Ovary (tissue), 9 donors: Measurements from ENCODE around the gene ACBD4. TPM values are rescaled to one million over a fixed set of nuclear protein-coding genes. Genes with fewer than 3 reads are reported as not detected.

Experiments used
- DNase-seq, 5 donors: peaks; one replicate each; pipeline ENCODE4 v3.0.0-alpha.2; 2019 to 2020
- H3K27ac ChIP-seq, 2 donors: fragments of 200-600 bp; one replicate each; pipeline versions ENCODE4 v1.5.1 to v1.8.0; 2019 to 2022
- H3K27me3 ChIP-seq: fragments of 200-600 bp; one replicate; pipeline ENCODE4 v1.8.0; 2022
- H3K36me3 ChIP-seq: fragments of 200-600 bp; sonication (generic); one replicate; pipeline ENCODE4 v1.5.1; 2019
- H3K4me1 ChIP-seq: one replicate; pipeline ENCODE4 v1.8.1; 2013; ENCODE audit warnings: mild to moderate bottlenecking, moderate library complexity; ENCODE audit not compliant: insufficient read depth
- H3K4me3 ChIP-seq: fragments of 200-600 bp; sonication (generic); one replicate; pipeline ENCODE4 v1.5.1; 2017
- H3K9me3 ChIP-seq, 2 donors: fragments of 200-600 bp in 1 of 2; sonication (generic) in 1 of 2; one replicate each; pipeline versions ENCODE4 v1.5.1 to v1.8.1; 2013 to 2019; ENCODE audit warnings: mild to moderate bottlenecking in 1 of 2, moderate library complexity in 1 of 2
- EP300 ChIP-seq: sonication (generic); formaldehyde crosslinking; IDR thresholded peaks from one replicate; pipeline ENCODE4 v1.6.1; 2017; ENCODE audit warnings: antibody characterized with exemption
- POLR2A ChIP-seq: fragments of 450-650 bp; IDR thresholded peaks from one replicate; pipeline ENCODE4 v1.6.1; 2017; ENCODE audit warnings: antibody characterized with exemption, mild to moderate bottlenecking, moderate library complexity
- WGBS, 3 donors: extraction: QIAGEN DNeasy Blood & Tissue Kit in 1 of 3; methylation state at CpG; one replicate each; pipeline versions ENCODE4 v1.1.5 to v1.1.7; 2013 to 2017; 5-methylcytosine and 5-hydroxymethylcytosine counted together
- intact Hi-C, 4 donors: fragments of 100-400 bp; cut with DNase I; formaldehyde crosslinking; loops; one replicate each; pipeline versions ENCODE4 v1.11.0 to v1.15.1; 2022 to 2023
- polyA plus RNA-seq, 2 donors: library from polyadenylated mRNA; stranded (reverse); fragments of 200-250 nt in 1 of 2; fragments of 350-450 nt in 1 of 2; fragmentation: Illumina TruSeq in 1 of 2; extraction: RNeasy Lipid Tissue Mini Kit (QIAGEN cat#74804) in 1 of 2; gene quantifications; one replicate each; pipeline ENCODE4 v1.2.3, GENCODE V29; 2013 to 2014
- total RNA-seq, 7 donors: library from RNA; depleted of rRNA in 2 of 7; stranded (reverse); fragments of >200 nt in 2 of 7; fragmentation: NEBNext Ultra II Directional in 3 of 7; extraction: Animal tissue kit (Norgen Biotek cat#: 25700) in 3 of 7; gene quantifications; one replicate each; pipeline versions ENCODE4 v1.1.0 to v1.2.4, GENCODE V29; 2016 to 2023
- TF ChIP-seq, protein P1 (sequence below), 3 donors: fragments of 450-650 bp in 2 of 3; fragments of 200-600 bp in 1 of 3; IDR thresholded peaks; one replicate each; pipeline versions ENCODE4 v1.5.1 to v1.8.0; 2016 to 2022; ENCODE audit warnings: antibody characterized with exemption in 3 of 3, mild to moderate bottlenecking in 1 of 3
- donor health status: DM: no; HTN: no; CAD: no; lungs with moderate emphysema.
- donor health status: DM: no; HTN: no; CAD: no.
- donor health status: Bipolar disorder and iron deficiency.
- donor health status: DM: yes; HTN: yes; CAD: no.
- donor health status: DM: no; HTN: no; CAD: no.
- donor health status: DM: yes; HTN: yes; CAD: no.

The ACBD4 gene
- total and polyA plus RNA-seq, 9 donors, result 11.0 to 24.5 (median 18.5) TPM

DNA sequence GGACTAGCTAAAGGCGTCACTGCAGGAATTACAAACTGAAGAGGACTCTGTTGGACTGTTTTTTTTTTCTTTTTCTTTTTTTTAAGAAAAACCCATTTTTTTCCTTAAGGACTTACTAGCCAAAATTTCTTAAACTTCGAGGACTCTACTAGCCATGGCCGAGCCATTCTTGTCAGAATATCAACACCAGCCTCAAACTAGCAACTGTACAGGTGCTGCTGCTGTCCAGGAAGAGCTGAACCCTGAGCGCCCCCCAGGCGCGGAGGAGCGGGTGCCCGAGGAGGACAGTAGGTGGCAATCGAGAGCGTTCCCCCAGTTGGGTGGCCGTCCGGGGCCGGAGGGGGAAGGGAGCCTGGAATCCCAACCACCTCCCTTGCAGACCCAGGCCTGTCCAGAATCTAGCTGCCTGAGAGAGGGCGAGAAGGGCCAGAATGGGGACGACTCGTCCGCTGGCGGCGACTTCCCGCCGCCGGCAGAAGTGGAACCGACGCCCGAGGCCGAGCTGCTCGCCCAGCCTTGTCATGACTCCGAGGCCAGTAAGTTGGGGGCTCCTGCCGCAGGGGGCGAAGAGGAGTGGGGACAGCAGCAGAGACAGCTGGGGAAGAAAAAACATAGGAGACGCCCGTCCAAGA lies 13.7 kb downstream of the ACBD4 start:
- H3K36me3 ChIP-seq, result no peaks in the 10 kb centered on the region
- H3K27ac ChIP-seq, result peak overlapping the region; percentile 91 to 92
- 0 to 1% (median 1%) methylated on average over 32 of the region's 32 CpGs for WGBS, 3 donors
- H3K4me1 ChIP-seq, result peaks cover 13% of the 10 kb centered on the region
- TF ChIP-seq POLR2A (peak; percentile 54), EP300 (no peak)
- TF ChIP-seq, protein P1, sequence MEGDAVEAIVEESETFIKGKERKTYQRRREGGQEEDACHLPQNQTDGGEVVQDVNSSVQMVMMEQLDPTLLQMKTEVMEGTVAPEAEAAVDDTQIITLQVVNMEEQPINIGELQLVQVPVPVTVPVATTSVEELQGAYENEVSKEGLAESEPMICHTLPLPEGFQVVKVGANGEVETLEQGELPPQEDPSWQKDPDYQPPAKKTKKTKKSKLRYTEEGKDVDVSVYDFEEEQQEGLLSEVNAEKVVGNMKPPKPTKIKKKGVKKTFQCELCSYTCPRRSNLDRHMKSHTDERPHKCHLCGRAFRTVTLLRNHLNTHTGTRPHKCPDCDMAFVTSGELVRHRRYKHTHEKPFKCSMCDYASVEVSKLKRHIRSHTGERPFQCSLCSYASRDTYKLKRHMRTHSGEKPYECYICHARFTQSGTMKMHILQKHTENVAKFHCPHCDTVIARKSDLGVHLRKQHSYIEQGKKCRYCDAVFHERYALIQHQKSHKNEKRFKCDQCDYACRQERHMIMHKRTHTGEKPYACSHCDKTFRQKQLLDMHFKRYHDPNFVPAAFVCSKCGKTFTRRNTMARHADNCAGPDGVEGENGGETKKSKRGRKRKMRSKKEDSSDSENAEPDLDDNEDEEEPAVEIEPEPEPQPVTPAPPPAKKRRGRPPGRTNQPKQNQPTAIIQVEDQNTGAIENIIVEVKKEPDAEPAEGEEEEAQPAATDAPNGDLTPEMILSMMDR (IDR thresholded peaks at IDR 0.05), result peak; percentile 68 to 88 (median 79)
- H3K9me3 ChIP-seq, result no peaks in the 10 kb centered on the region
- DNase-seq, result peak; percentile 89 to 91 (median 90)
- H3K4me3 ChIP-seq, result peak overlapping the region; percentile 68
- intact Hi-C loops, result loop anchor here in 1 of 4 donors (1.0 kb wide), 1 partner anchor 12 kb away; the partner anchor contains the start of gene HEXIM2
- H3K27me3 ChIP-seq, result no peaks in the 10 kb centered on the region

DNA sequence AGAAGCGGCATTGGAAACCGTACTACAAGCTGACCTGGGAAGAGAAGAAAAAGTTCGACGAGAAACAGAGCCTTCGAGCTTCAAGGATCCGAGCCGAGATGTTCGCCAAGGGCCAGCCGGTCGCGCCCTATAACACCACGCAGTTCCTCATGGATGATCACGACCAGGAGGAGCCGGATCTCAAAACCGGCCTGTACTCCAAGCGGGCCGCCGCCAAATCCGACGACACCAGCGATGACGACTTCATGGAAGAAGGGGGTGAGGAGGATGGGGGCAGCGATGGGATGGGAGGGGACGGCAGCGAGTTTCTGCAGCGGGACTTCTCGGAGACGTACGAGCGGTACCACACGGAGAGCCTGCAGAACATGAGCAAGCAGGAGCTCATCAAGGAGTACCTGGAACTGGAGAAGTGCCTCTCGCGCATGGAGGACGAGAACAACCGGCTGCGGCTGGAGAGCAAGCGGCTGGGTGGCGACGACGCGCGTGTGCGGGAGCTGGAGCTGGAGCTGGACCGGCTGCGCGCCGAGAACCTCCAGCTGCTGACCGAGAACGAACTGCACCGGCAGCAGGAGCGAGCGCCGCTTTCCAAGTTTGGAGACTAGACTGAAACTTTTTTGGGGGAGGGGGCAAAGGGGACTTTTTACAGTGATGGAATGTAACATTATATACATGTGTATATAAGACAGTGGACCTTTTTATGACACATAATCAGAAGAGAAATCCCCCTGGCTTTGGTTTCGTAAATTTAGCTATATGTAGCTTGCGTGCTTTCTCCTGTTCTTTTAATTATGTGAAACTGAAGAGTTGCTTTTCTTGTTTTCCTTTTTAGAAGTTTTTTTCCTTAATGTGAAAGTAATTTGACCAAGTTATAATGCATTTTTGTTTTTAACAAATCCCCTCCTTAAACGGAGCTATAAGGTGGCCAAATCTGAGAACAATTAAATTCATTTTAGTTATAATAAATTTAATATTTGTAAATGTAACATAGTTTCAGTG lies 14.5 kb downstream of the ACBD4 start:
- Histone ChIP-seq H3K36me3 (no peaks in the 10 kb centered on the region), H3K4me3 (peak overlapping the region; percentile 68), H3K4me1 (peaks cover 10% of the 10 kb centered on the region), H3K27me3 (no peaks in the 10 kb centered on the region), H3K27ac (peak overlapping the region; percentile 91 to 92), H3K9me3 (no peaks in the 10 kb centered on the region)
- DNase-seq, result peak; percentile 73 to 80 (median 79)
- 0 to 1% (median 0%) methylated on average over 56 of the region's 56 CpGs for WGBS, 3 donors
- intact Hi-C loops, result loop anchor here in 1 of 4 donors (1.0 kb wide), 1 partner anchor 11 kb away; the partner anchor contains the start of gene HEXIM2
- TF ChIP-seq, protein P1 (IDR thresholded peaks at IDR 0.05), result peak in 1 of 3 donors; percentile 17
- TF ChIP-seq POLR2A, result no peak

DNA sequence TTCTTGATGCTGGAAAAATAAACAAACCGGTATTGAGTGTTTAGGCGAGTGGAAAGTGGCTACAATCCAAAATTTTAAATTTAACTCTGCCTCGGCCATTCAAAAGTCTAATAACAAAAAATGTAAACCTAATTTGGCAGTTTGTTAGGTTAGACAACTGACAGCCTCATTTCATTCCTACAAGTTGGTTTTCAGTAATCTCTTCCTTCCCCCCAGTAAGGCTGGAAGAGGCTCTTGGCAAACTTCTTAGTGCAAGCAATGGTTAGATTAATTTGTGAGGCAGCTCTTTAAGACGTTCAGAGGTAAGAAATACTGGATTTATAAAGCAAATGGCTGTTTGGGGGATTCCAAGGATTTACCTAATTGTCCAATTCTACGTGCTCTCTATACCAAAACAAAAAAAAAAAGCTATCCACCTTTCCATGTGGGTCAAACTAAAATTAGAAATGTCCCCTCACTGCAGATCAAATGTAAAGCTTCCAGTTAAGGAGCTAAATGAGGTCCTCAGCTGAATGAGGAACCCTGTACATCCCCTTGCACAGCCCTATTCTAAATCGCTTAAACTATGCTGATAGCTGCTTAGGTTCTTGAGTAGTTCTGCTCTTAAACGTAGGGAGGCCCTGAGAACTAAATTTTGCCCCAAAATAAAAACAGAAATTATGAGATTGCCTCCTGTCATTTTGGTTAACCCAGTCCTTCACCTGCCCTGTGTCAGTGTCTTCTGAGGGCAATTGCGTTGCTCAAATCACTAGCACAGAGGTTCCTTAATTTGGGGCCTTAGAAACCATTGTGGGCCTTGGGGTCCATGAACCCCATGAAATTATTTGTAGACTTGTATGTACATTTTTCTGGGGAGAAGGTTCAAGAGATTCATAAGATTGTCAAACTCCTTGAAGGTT lies 15.7 kb downstream of the ACBD4 start:
- H3K27ac ChIP-seq, result peak overlapping the region in 1 of 2 donors; percentile 44
- peaks cover 8% of the 10 kb centered on the region for H3K4me1 ChIP-seq
- TF ChIP-seq POLR2A (no peak), EP300 (no peak)
- TF ChIP-seq, protein P1 (IDR thresholded peaks at IDR 0.05), result no peak
- 16 to 17% (median 17%) methylated on average over 8 of the region's 8 CpGs for WGBS, 3 donors
- H3K36me3 ChIP-seq, result no peaks in the 10 kb centered on the region
- DNase-seq, result no peak
- peak overlapping the region; percentile 68 for H3K4me3 ChIP-seq
- H3K27me3 ChIP-seq, result no peaks in the 10 kb centered on the region
- no peaks in the 10 kb centered on the region for H3K9me3 ChIP-seq
- intact Hi-C loops, result no loop called here

DNA sequence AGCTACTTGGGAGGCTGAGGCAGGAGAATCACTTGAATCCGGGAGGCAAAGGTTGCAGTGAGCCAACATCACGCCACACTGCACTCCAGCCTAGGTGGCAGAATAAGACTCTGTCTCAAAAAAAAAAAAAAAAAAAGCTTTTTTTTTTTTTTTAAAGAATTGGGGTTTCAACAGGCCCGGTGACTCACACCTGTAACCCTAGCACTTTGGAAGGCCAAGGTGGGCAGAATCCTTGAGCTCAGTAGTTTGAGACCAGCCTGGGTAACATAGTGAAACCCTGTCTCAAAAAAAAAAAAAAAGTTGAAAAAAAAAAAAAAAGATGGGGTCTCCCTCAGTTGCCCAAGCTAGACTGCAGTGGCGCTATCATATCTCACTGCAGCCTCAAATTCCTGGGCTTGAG lies 19.5 kb downstream of the ACBD4 start:
- Histone ChIP-seq H3K4me1 (peaks cover 12% of the 10 kb centered on the region), H3K36me3 (no peaks in the 10 kb centered on the region), H3K4me3 (no peak overlapping the region), H3K27me3 (no peaks in the 10 kb centered on the region), H3K27ac (no peak overlapping the region), H3K9me3 (no peaks in the 10 kb centered on the region)
- DNase-seq, result no peak
- intact Hi-C loops, result no loop called here
- TF ChIP-seq EP300, result no peak
- no peak for TF ChIP-seq POLR2A
- TF ChIP-seq, protein P1 (IDR thresholded peaks at IDR 0.05), result no peak
- WGBS, 3 donors, result 90 to 97% (median 94%) methylated on average over 4 of the region's 4 CpGs
